Measurements from ENCODE around the gene SESN1.
"Not testable (repeated sequence)": the region's sequence is repeated elsewhere in the genome, so short reads cannot be mapped to it uniquely, and the experiment has no call there.

The SESN1 gene

GRCh38 chr6:108989700-108990099 lies 104.9 kb downstream of the SESN1 start:
- ATAC-seq, result no peak
- Mint-ChIP-seq H3K27ac (no peak overlapping the region), H3K36me3 (peaks cover 87% of the 10 kb centered on the region), H3K9me3 (no peaks in the 10 kb centered on the region), H3K4me1 (peaks cover 4% of the 10 kb centered on the region), H3K4me3 (no peak overlapping the region)
- DNase-seq (ENCODE audit: low spot score in 2 of 2), result no peak

- Mint-ChIP-seq H3K27ac (no peak overlapping the region), H3K9me3 (no peaks in the 10 kb centered on the region), H3K4me3 (no peak overlapping the region), H3K36me3 (peaks cover 77% of the 10 kb centered on the region), H3K4me1 (peaks cover 4% of the 10 kb centered on the region)
- ATAC-seq (no peak), DNase-seq (ENCODE audit: low spot score in 2 of 2) (no peak)
These were observed 105.9 kb downstream of the SESN1 start for GRCh38 chr6:108988765-108989164.

GRCh38 chr6:108988296-108988695 lies 106.3 kb downstream of the SESN1 start:
- no peak overlapping the region for H3K4me3 Mint-ChIP-seq
- ATAC-seq, result no peak
- no peak for DNase-seq (ENCODE audit: low spot score in 2 of 2)
- H3K9me3 Mint-ChIP-seq, result no peaks in the 10 kb centered on the region
- H3K36me3 Mint-ChIP-seq, result peaks cover 73% of the 10 kb centered on the region
- peaks cover 4% of the 10 kb centered on the region for H3K4me1 Mint-ChIP-seq
- H3K27ac Mint-ChIP-seq, result no peak overlapping the region

- Mint-ChIP-seq H3K27ac (no peak overlapping the region), H3K4me3 (no peak overlapping the region), H3K36me3 (peaks cover 61% of the 10 kb centered on the region), H3K9me3 (no peaks in the 10 kb centered on the region), H3K4me1 (peaks cover 4% of the 10 kb centered on the region)
- DNase-seq (ENCODE audit: low spot score in 2 of 2) (no peak), ATAC-seq (no peak)
These were observed 107.5 kb downstream of the SESN1 start for GRCh38 chr6:108987156-108987555.

- ATAC-seq (no peak), DNase-seq (ENCODE audit: low spot score in 2 of 2) (no peak)
- Mint-ChIP-seq H3K9me3 (peaks cover 5% of the 10 kb centered on the region), H3K4me3 (no peak overlapping the region), H3K4me1 (no peaks in the 10 kb centered on the region), H3K36me3 (peaks cover 43% of the 10 kb centered on the region), H3K27ac (no peak overlapping the region)
These were observed 109.3 kb downstream of the SESN1 start for GRCh38 chr6:108985301-108985700.

GRCh38 chr6:108983151-108983550 lies 111.5 kb downstream of the SESN1 start:
- Mint-ChIP-seq H3K4me3 (no peak overlapping the region), H3K27ac (no peak overlapping the region), H3K9me3 (peaks cover 14% of the 10 kb centered on the region), H3K4me1 (peaks cover 8% of the 10 kb centered on the region), H3K36me3 (peaks cover 24% of the 10 kb centered on the region)
- ATAC-seq (no peak), DNase-seq (ENCODE audit: low spot score in 2 of 2) (no peak)

- Mint-ChIP-seq H3K4me3 (no peak overlapping the region), H3K9me3 (peaks cover 18% of the 10 kb centered on the region), H3K27ac (no peak overlapping the region), H3K36me3 (peaks cover 17% of the 10 kb centered on the region), H3K4me1 (peaks cover 11% of the 10 kb centered on the region)
- ATAC-seq (no peak), DNase-seq (ENCODE audit: low spot score in 2 of 2) (no peak)
These were observed 112.2 kb downstream of the SESN1 start for GRCh38 chr6:108982154-108983113.

GRCh38 chr6:108978638-108979037 lies 116.0 kb downstream of the SESN1 start:
- Mint-ChIP-seq H3K27ac (peak overlapping the region; percentile 5), H3K9me3 (peaks cover 18% of the 10 kb centered on the region), H3K4me1 (peaks cover 11% of the 10 kb centered on the region)
- H3K36me3 Mint-ChIP-seq; DNase-seq (ENCODE audit: low spot score in 2 of 2); H3K4me3 Mint-ChIP-seq; ATAC-seq: not testable (repeated sequence)

- Mint-ChIP-seq H3K36me3 (no peaks in the 10 kb centered on the region), H3K9me3 (peaks cover 8% of the 10 kb centered on the region), H3K4me1 (peaks cover 11% of the 10 kb centered on the region), H3K27ac (no peak overlapping the region), H3K4me3 (no peak overlapping the region)
- DNase-seq (ENCODE audit: low spot score in 2 of 2) (no peak), ATAC-seq (no peak)
These were observed 120.4 kb downstream of the SESN1 start for GRCh38 chr6:108974201-108974600.

GRCh38 chr6:108969776-108970175 lies 124.9 kb downstream of the SESN1 start:
- no peak overlapping the region for H3K27ac Mint-ChIP-seq
- H3K9me3 Mint-ChIP-seq, result no peaks in the 10 kb centered on the region
- H3K4me1 Mint-ChIP-seq, result peaks cover 27% of the 10 kb centered on the region
- no peak overlapping the region for H3K4me3 Mint-ChIP-seq
- no peaks in the 10 kb centered on the region for H3K36me3 Mint-ChIP-seq
- DNase-seq (ENCODE audit: low spot score in 2 of 2) (no peak), ATAC-seq (no peak)

- no peaks in the 10 kb centered on the region for H3K36me3 Mint-ChIP-seq
- peaks cover 27% of the 10 kb centered on the region for H3K4me1 Mint-ChIP-seq
- no peak overlapping the region for H3K4me3 Mint-ChIP-seq
- H3K27ac Mint-ChIP-seq, result peak overlapping the region; percentile 7
- DNase-seq (ENCODE audit: low spot score in 2 of 2) (no peak), ATAC-seq (no peak)
- no peaks in the 10 kb centered on the region for H3K9me3 Mint-ChIP-seq
These were observed 126.0 kb downstream of the SESN1 start for GRCh38 chr6:108968325-108969316.

- DNase-seq (ENCODE audit: low spot score in 2 of 2) (peak; percentile 14 to 61), ATAC-seq (peak; percentile 100)
- peak overlapping the region; percentile 8 for H3K4me3 Mint-ChIP-seq
- peak overlapping the region; percentile 7 for H3K27ac Mint-ChIP-seq
- no peaks in the 10 kb centered on the region for H3K9me3 Mint-ChIP-seq
- H3K4me1 Mint-ChIP-seq, result peaks cover 27% of the 10 kb centered on the region
- H3K36me3 Mint-ChIP-seq, result no peaks in the 10 kb centered on the region
These were observed 127.5 kb downstream of the SESN1 start for GRCh38 chr6:108966855-108967755.

- peaks cover 27% of the 10 kb centered on the region for H3K4me1 Mint-ChIP-seq
- DNase-seq (ENCODE audit: low spot score in 2 of 2) (no peak), ATAC-seq (no peak)
- H3K27ac Mint-ChIP-seq, result no peak overlapping the region
- no peaks in the 10 kb centered on the region for H3K9me3 Mint-ChIP-seq
- H3K36me3 Mint-ChIP-seq, result no peaks in the 10 kb centered on the region
- H3K4me3 Mint-ChIP-seq, result no peak overlapping the region
These were observed 128.4 kb downstream of the SESN1 start for GRCh38 chr6:108966251-108966650.

- Mint-ChIP-seq H3K9me3 (no peaks in the 10 kb centered on the region), H3K4me1 (peaks cover 27% of the 10 kb centered on the region), H3K36me3 (no peaks in the 10 kb centered on the region), H3K4me3 (no peak overlapping the region), H3K27ac (no peak overlapping the region)
- DNase-seq (ENCODE audit: low spot score in 2 of 2) (no peak), ATAC-seq (no peak)
These were observed 132.7 kb downstream of the SESN1 start for GRCh38 chr6:108961985-108962384.
